ENCODE results near the gene ROR2.
"Not testable (repeated sequence)": the region's sequence is repeated elsewhere in the genome, so short reads cannot be mapped to it uniquely, and the experiment has no call there.

Gene ROR2

GRCh38 chr9:91642771-91643170, 307.3 kb downstream of the ROR2 start:
- Mint-ChIP-seq H3K4me3 (no peak overlapping the region), H3K9me3 (ENCODE audit: low read depth) (no peaks in the 10 kb centered on the region), H3K27me3 (peaks cover 8% of the 10 kb centered on the region), H3K36me3 (no peaks in the 10 kb centered on the region), H3K27ac (no peak overlapping the region), H3K4me1 (ENCODE audit: low read depth) (no peaks in the 10 kb centered on the region)

- no peak overlapping the region for H3K4me3 Mint-ChIP-seq
- no peaks in the 10 kb centered on the region for H3K4me1 Mint-ChIP-seq (ENCODE audit: low read depth)
- H3K27me3 Mint-ChIP-seq = peaks cover 1% of the 10 kb centered on the region
- H3K27ac Mint-ChIP-seq = no peak overlapping the region
- no peaks in the 10 kb centered on the region for H3K36me3 Mint-ChIP-seq
- H3K9me3 Mint-ChIP-seq (ENCODE audit: low read depth) = no peaks in the 10 kb centered on the region
These were observed 309.6 kb downstream of the ROR2 start for GRCh38 chr9:91640428-91640827.

GRCh38 chr9:91639054-91639453, 311.0 kb downstream of the ROR2 start:
- no peaks in the 10 kb centered on the region for H3K9me3 Mint-ChIP-seq (ENCODE audit: low read depth)
- H3K36me3 Mint-ChIP-seq = no peaks in the 10 kb centered on the region
- no peaks in the 10 kb centered on the region for H3K4me1 Mint-ChIP-seq (ENCODE audit: low read depth)
- no peak overlapping the region for H3K4me3 Mint-ChIP-seq
- no peak overlapping the region for H3K27ac Mint-ChIP-seq
- H3K27me3 Mint-ChIP-seq = peaks cover 4% of the 10 kb centered on the region

GRCh38 chr9:91634832-91635231, 315.2 kb downstream of the ROR2 start:
- H3K9me3 Mint-ChIP-seq (ENCODE audit: low read depth); H3K27ac Mint-ChIP-seq; H3K36me3 Mint-ChIP-seq; H3K4me1 Mint-ChIP-seq (ENCODE audit: low read depth); H3K4me3 Mint-ChIP-seq: not testable (repeated sequence)
- H3K27me3 Mint-ChIP-seq = peaks cover 20% of the 10 kb centered on the region

- Mint-ChIP-seq H3K9me3 (ENCODE audit: low read depth) (peaks cover 7% of the 10 kb centered on the region), H3K27ac (no peak overlapping the region), H3K36me3 (no peaks in the 10 kb centered on the region), H3K4me1 (ENCODE audit: low read depth) (no peaks in the 10 kb centered on the region), H3K27me3 (peaks cover 30% of the 10 kb centered on the region), H3K4me3 (no peak overlapping the region)
These were observed 320.3 kb downstream of the ROR2 start for GRCh38 chr9:91629718-91630117.

- no peak overlapping the region for H3K27ac Mint-ChIP-seq
- H3K27me3 Mint-ChIP-seq = peaks cover 25% of the 10 kb centered on the region
- H3K4me1 Mint-ChIP-seq (ENCODE audit: low read depth) = no peaks in the 10 kb centered on the region
- no peak overlapping the region for H3K4me3 Mint-ChIP-seq
- H3K36me3 Mint-ChIP-seq = no peaks in the 10 kb centered on the region
- H3K9me3 Mint-ChIP-seq (ENCODE audit: low read depth) = peaks cover 7% of the 10 kb centered on the region
These were observed 321.1 kb downstream of the ROR2 start for GRCh38 chr9:91628892-91629291.

- Mint-ChIP-seq H3K27ac (no peak overlapping the region), H3K9me3 (ENCODE audit: low read depth) (peaks cover 7% of the 10 kb centered on the region), H3K27me3 (peaks cover 16% of the 10 kb centered on the region), H3K4me3 (no peak overlapping the region), H3K4me1 (ENCODE audit: low read depth) (no peaks in the 10 kb centered on the region), H3K36me3 (no peaks in the 10 kb centered on the region)
These were observed 324.7 kb downstream of the ROR2 start for GRCh38 chr9:91625331-91625730.

- Mint-ChIP-seq H3K9me3 (ENCODE audit: low read depth) (peaks cover 5% of the 10 kb centered on the region), H3K27ac (no peak overlapping the region), H3K27me3 (peaks cover 13% of the 10 kb centered on the region)
These were observed 327.0 kb downstream of the ROR2 start for GRCh38 chr9:91623004-91623403.

GRCh38 chr9:91622121-91622520, 327.9 kb downstream of the ROR2 start:
- not testable (repeated sequence) for H3K36me3 Mint-ChIP-seq; H3K9me3 Mint-ChIP-seq (ENCODE audit: low read depth); H3K4me1 Mint-ChIP-seq (ENCODE audit: low read depth); H3K4me3 Mint-ChIP-seq; H3K27ac Mint-ChIP-seq
- H3K27me3 Mint-ChIP-seq = peaks cover 13% of the 10 kb centered on the region

More at GRCh38 chr9:91623004-91623403, 327.0 kb downstream of the ROR2 start:
- Mint-ChIP-seq H3K4me1 (ENCODE audit: low read depth) (no peaks in the 10 kb centered on the region), H3K36me3 (no peaks in the 10 kb centered on the region), H3K4me3 (no peak overlapping the region)

- not testable (repeated sequence) for H3K9me3 Mint-ChIP-seq (ENCODE audit: low read depth); H3K27me3 Mint-ChIP-seq; H3K4me3 Mint-ChIP-seq; H3K4me1 Mint-ChIP-seq (ENCODE audit: low read depth); H3K27ac Mint-ChIP-seq; H3K36me3 Mint-ChIP-seq
These were observed 336.0 kb downstream of the ROR2 start for GRCh38 chr9:91614044-91614443.

GRCh38 chr9:91611582-91611981, 338.4 kb downstream of the ROR2 start:
- H3K4me3 Mint-ChIP-seq = no peak overlapping the region
- peaks cover 10% of the 10 kb centered on the region for H3K27me3 Mint-ChIP-seq
- H3K27ac Mint-ChIP-seq = no peak overlapping the region
- no peaks in the 10 kb centered on the region for H3K4me1 Mint-ChIP-seq (ENCODE audit: low read depth)
- no peaks in the 10 kb centered on the region for H3K36me3 Mint-ChIP-seq
- no peaks in the 10 kb centered on the region for H3K9me3 Mint-ChIP-seq (ENCODE audit: low read depth)

GRCh38 chr9:91606255-91606995, 343.6 kb downstream of the ROR2 start:
- H3K4me3 Mint-ChIP-seq = no peak overlapping the region
- peaks cover 22% of the 10 kb centered on the region for H3K27me3 Mint-ChIP-seq
- no peaks in the 10 kb centered on the region for H3K4me1 Mint-ChIP-seq (ENCODE audit: low read depth)
- H3K27ac Mint-ChIP-seq = no peak overlapping the region
- no peaks in the 10 kb centered on the region for H3K9me3 Mint-ChIP-seq (ENCODE audit: low read depth)
- no peaks in the 10 kb centered on the region for H3K36me3 Mint-ChIP-seq

- H3K4me1 Mint-ChIP-seq (ENCODE audit: low read depth) = no peaks in the 10 kb centered on the region
- H3K27ac Mint-ChIP-seq = no peak overlapping the region
- H3K9me3 Mint-ChIP-seq (ENCODE audit: low read depth) = no peaks in the 10 kb centered on the region
- no peak overlapping the region for H3K4me3 Mint-ChIP-seq
- H3K27me3 Mint-ChIP-seq = peaks cover 22% of the 10 kb centered on the region
- no peaks in the 10 kb centered on the region for H3K36me3 Mint-ChIP-seq
These were observed 345.4 kb downstream of the ROR2 start for GRCh38 chr9:91604451-91605179.

GRCh38 chr9:91603932-91604331, 346.1 kb downstream of the ROR2 start:
- no peak overlapping the region for H3K4me3 Mint-ChIP-seq
- no peaks in the 10 kb centered on the region for H3K9me3 Mint-ChIP-seq (ENCODE audit: low read depth)
- no peak overlapping the region for H3K27ac Mint-ChIP-seq
- H3K27me3 Mint-ChIP-seq = peaks cover 22% of the 10 kb centered on the region
- H3K36me3 Mint-ChIP-seq = no peaks in the 10 kb centered on the region
- H3K4me1 Mint-ChIP-seq (ENCODE audit: low read depth) = no peaks in the 10 kb centered on the region

GRCh38 chr9:91599564-91599963, 350.5 kb downstream of the ROR2 start:
- Mint-ChIP-seq H3K4me1 (ENCODE audit: low read depth) (no peaks in the 10 kb centered on the region), H3K4me3 (no peak overlapping the region), H3K9me3 (ENCODE audit: low read depth) (no peaks in the 10 kb centered on the region), H3K27me3 (peaks cover 8% of the 10 kb centered on the region), H3K27ac (no peak overlapping the region), H3K36me3 (no peaks in the 10 kb centered on the region)

GRCh38 chr9:91591627-91592026, 358.4 kb downstream of the ROR2 start:
- no peaks in the 10 kb centered on the region for H3K4me1 Mint-ChIP-seq (ENCODE audit: low read depth)
- no peak overlapping the region for H3K27ac Mint-ChIP-seq
- no peak overlapping the region for H3K4me3 Mint-ChIP-seq
- H3K27me3 Mint-ChIP-seq = peaks cover 7% of the 10 kb centered on the region
- H3K9me3 Mint-ChIP-seq (ENCODE audit: low read depth) = no peaks in the 10 kb centered on the region
- H3K36me3 Mint-ChIP-seq = no peaks in the 10 kb centered on the region

Data from activated naive CD8-positive, alpha-beta T cell (primary cell).